GM15510 (cell line): ENCODE data around the gene SARM1.

Source experiments
- POLR2A ChIP-seq: IDR thresholded peaks from 3 replicates; pipeline ENCODE4 v1.6.1; 2011; ENCODE audit warnings: borderline replicate concordance; ENCODE audit not compliant: insufficient read length; ENCODE audit errors: extremely low read depth

SARM1 gene

GRCh38 chr17:28406473-28406814, 35.0 kb downstream of the SARM1 start:
- TF ChIP-seq POLR2A: no peak

GRCh38 chr17:28407130-28407973, 35.9 kb downstream of the SARM1 start:
- no peak for TF ChIP-seq POLR2A

GRCh38 chr17:28407974-28408306, 36.4 kb downstream of the SARM1 start:
- TF ChIP-seq POLR2A: no peak

GRCh38 chr17:28412099-28412498, 40.6 kb downstream of the SARM1 start:
- TF ChIP-seq POLR2A: no peak

GRCh38 chr17:28413804-28414203, 42.3 kb downstream of the SARM1 start:
- no peak for TF ChIP-seq POLR2A

- TF ChIP-seq POLR2A: no peak
Measured at GRCh38 chr17:28415886-28416285, 44.4 kb downstream of the SARM1 start.

GRCh38 chr17:28416703-28417311, 45.3 kb downstream of the SARM1 start:
- no peak for TF ChIP-seq POLR2A

GRCh38 chr17:28421787-28422305, 50.4 kb downstream of the SARM1 start:
- no peak for TF ChIP-seq POLR2A

- TF ChIP-seq POLR2A: no peak
Measured at GRCh38 chr17:28425206-28425605, 53.7 kb downstream of the SARM1 start.

GRCh38 chr17:28426081-28426519, 54.6 kb downstream of the SARM1 start:
- no peak for TF ChIP-seq POLR2A

- no peak for TF ChIP-seq POLR2A
Measured at GRCh38 chr17:28427371-28427770, 55.9 kb downstream of the SARM1 start.

- TF ChIP-seq POLR2A: no peak
Measured at GRCh38 chr17:28433721-28434120, 62.2 kb downstream of the SARM1 start.

GRCh38 chr17:28443901-28444638, 72.6 kb downstream of the SARM1 start:
- no peak for TF ChIP-seq POLR2A

GRCh38 chr17:28446716-28447395, 75.4 kb downstream of the SARM1 start:
- no peak for TF ChIP-seq POLR2A

- no peak for TF ChIP-seq POLR2A
Measured at GRCh38 chr17:28447396-28447760, 75.9 kb downstream of the SARM1 start.

- no peak for TF ChIP-seq POLR2A
Measured at GRCh38 chr17:28449859-28450258, 78.4 kb downstream of the SARM1 start.
